Measurements from ENCODE around the gene ZNF512B.
"Not testable (repeated sequence)": the region's sequence is repeated elsewhere in the genome, so short reads cannot be mapped to it uniquely, and the experiment has no call there.

ZNF512B gene

GRCh38 chr20:63966172-63966943, 3.4 kb downstream of the ZNF512B start:
- H3K4me3 ChIP-seq (ENCODE audit: low read length) = no peak overlapping the region
- TF ChIP-seq CTCF (IDR thresholded peaks at IDR 0.05; ENCODE audit: insufficient read depth, low read depth, low read length, missing control alignments) = no peak
- no peak for DNase-seq (ENCODE audit: low read depth)

GRCh38 chr20:63964412-63964811, 5.3 kb downstream of the ZNF512B start:
- H3K4me3 ChIP-seq (ENCODE audit: low read length) = no peak overlapping the region
- TF ChIP-seq CTCF (IDR thresholded peaks at IDR 0.05; ENCODE audit: insufficient read depth, low read depth, low read length, missing control alignments) = no peak
- DNase-seq (ENCODE audit: low read depth) = no peak

- no peak overlapping the region for H3K4me3 ChIP-seq (ENCODE audit: low read length)
- no peak for DNase-seq (ENCODE audit: low read depth)
- TF ChIP-seq CTCF (IDR thresholded peaks at IDR 0.05; ENCODE audit: insufficient read depth, low read depth, low read length, missing control alignments) = no peak
Observed at GRCh38 chr20:63963784-63964301, 5.9 kb downstream of the ZNF512B start.

- no peak for DNase-seq (ENCODE audit: low read depth)
- TF ChIP-seq CTCF (IDR thresholded peaks at IDR 0.05; ENCODE audit: insufficient read depth, low read depth, low read length, missing control alignments) = no peak
- H3K4me3 ChIP-seq (ENCODE audit: low read length) = no peak overlapping the region
Observed at GRCh38 chr20:63963348-63963741, 6.4 kb downstream of the ZNF512B start.

- H3K4me3 ChIP-seq (ENCODE audit: low read length) = no peak overlapping the region
- TF ChIP-seq CTCF (IDR thresholded peaks at IDR 0.05; ENCODE audit: insufficient read depth, low read depth, low read length, missing control alignments) = no peak
- DNase-seq (ENCODE audit: low read depth) = no peak
Observed at GRCh38 chr20:63962426-63963347, 7.0 kb downstream of the ZNF512B start.

- no peak for TF ChIP-seq CTCF (IDR thresholded peaks at IDR 0.05; ENCODE audit: insufficient read depth, low read depth, low read length, missing control alignments)
- DNase-seq (ENCODE audit: low read depth) = no peak
- H3K4me3 ChIP-seq (ENCODE audit: low read length) = no peak overlapping the region
Observed at GRCh38 chr20:63961664-63962425, 7.9 kb downstream of the ZNF512B start.

GRCh38 chr20:63960654-63961621, 8.8 kb downstream of the ZNF512B start:
- not testable (repeated sequence) for DNase-seq (ENCODE audit: low read depth); H3K4me3 ChIP-seq (ENCODE audit: low read length)

All from epithelial cell of esophagus (primary cell).